ENCODE data around the gene CWH43. TPM values are rescaled to one million over a fixed set of nuclear protein-coding genes. Genes with fewer than 3 reads are reported as not detected.
"Not testable (repeated sequence)": the region's sequence is repeated elsewhere in the genome, so short reads cannot be mapped to it uniquely, and the experiment has no call there.

CWH43 gene
- total RNA-seq, 1 donor from 2014 or later: not detected

DNA sequence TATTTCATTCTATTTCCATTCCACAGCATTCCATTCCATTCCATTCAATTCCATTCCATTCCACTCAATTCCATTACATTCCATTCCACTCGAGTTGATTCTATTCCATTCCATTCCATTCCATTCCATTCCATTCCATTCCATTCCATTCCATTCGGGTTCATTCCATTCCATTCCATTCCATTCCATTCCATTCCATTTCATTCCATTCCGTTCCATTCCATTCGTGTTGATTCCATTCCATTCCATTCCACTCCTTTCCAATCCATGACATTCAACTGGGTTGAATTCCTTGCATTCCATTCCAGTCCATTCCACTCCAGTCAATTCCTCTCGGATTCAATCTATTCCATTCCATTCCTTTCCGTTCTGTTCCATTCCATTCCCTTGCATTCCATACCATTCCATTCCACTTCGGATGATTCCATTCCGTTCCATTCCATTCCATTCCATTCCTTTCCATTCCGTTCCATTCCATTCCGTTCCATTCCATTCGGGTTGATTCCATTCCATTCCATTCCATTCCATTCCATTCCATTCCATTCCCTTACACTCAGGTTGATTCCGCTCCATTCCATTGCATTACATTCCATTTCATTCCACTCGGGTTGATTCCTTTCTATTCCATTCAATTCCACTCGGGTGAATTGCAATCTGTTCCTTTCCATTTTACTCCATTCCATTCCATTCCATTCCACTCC is 117.5 kb downstream of the CWH43 start:
- H3K4me3 ChIP-seq; H3K27ac ChIP-seq (replicated peaks); DNase-seq; H3K36me3 ChIP-seq; intact Hi-C loops (cut with micrococcal nuclease); H3K27me3 ChIP-seq (ENCODE audit: low read depth); H3K4me1 ChIP-seq: not testable (repeated sequence)
- peaks cover 82% of the 10 kb centered on the region for H3K9me3 ChIP-seq (replicated peaks)

DNA sequence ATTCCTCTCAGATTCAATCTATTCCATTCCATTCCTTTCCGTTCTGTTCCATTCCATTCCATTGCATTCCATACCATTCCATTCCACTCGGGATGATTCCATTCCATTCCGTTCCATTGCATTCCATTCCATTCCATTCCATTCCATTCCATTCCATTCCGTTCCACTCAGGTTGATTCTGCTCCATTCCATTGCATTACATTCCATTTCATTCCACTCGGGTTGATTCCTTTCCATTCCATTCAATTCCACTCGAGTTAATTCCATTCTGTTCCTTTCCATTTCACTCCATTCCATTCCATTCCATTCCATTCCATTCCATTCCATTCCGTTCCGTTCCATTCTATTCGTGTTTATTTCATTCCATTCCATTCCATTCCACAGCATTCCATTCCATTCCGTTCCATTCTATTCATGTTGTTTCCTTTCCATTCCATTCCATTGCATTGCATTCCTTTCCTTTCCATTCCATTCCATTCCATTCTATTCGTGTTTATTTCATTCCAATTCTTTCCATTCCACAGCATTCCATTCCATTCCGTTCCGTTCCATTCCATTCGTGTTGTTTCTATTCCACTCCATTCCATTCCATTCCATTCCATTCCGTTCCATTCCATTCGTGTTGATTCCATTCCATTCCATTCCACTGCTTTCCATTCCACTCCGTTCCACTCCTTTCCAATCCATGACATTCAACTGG is 118.3 kb downstream of the CWH43 start:
- H3K36me3 ChIP-seq; DNase-seq; H3K4me3 ChIP-seq; intact Hi-C loops (cut with micrococcal nuclease); H3K27me3 ChIP-seq (ENCODE audit: low read depth); H3K27ac ChIP-seq (replicated peaks); H3K4me1 ChIP-seq: not testable (repeated sequence)
- H3K9me3 ChIP-seq (replicated peaks): peaks cover 77% of the 10 kb centered on the region

DNA sequence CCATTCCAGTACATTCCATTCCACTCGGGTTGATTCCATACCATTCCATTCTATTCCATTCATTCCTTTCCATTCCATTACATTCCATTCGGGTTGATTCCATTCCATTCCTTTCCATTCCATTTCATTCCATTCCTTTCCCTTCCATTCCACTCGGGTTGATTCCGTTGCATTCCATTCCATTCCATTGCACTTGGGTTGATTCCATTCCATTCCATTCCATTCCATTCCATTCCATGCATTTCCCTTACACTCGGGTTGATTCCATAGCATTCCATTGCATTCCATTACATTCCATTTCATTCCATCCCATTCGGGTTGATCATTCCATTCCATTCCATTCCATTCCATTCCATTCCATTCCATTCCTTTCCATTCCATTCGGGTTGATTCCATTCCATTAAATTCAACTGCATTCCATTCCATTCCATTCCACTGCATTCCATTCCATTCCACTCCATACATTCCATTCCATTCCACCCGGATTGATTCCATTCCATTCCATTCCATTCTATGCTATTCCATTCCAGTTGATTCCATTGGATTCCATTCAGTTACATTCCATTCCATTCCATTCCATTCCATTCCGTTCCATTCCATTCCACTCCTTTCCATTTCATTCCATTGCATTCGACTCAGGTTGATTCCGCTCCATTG is 119.3 kb downstream of the CWH43 start:
- H3K9me3 ChIP-seq (replicated peaks): peaks cover 77% of the 10 kb centered on the region
- H3K27ac ChIP-seq (replicated peaks); DNase-seq; H3K4me1 ChIP-seq; intact Hi-C loops (cut with micrococcal nuclease); H3K36me3 ChIP-seq; H3K27me3 ChIP-seq (ENCODE audit: low read depth); H3K4me3 ChIP-seq: not testable (repeated sequence)

DNA sequence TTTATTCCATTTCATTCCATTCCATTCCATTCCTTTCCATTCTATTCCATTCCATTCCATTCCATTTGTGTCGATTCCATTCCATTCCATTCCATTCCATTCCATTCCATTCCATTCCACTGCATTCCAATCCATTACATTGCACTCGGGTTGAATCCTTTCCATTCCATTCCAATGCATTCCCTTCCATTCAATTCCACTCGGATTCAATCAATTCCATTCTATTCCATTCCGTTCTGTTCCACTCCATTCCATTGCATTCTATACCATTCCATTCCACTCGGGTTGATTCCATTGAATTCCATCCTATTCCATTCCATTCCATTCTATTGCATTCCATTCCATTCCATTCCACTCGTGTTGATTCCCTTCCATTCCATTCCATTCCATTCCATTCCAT is 121.2 kb downstream of the CWH43 start:
- DNase-seq; H3K27me3 ChIP-seq (ENCODE audit: low read depth); H3K4me3 ChIP-seq; H3K27ac ChIP-seq (replicated peaks); H3K4me1 ChIP-seq; H3K36me3 ChIP-seq; intact Hi-C loops (cut with micrococcal nuclease): not testable (repeated sequence)
- H3K9me3 ChIP-seq (replicated peaks): peaks cover 89% of the 10 kb centered on the region

DNA sequence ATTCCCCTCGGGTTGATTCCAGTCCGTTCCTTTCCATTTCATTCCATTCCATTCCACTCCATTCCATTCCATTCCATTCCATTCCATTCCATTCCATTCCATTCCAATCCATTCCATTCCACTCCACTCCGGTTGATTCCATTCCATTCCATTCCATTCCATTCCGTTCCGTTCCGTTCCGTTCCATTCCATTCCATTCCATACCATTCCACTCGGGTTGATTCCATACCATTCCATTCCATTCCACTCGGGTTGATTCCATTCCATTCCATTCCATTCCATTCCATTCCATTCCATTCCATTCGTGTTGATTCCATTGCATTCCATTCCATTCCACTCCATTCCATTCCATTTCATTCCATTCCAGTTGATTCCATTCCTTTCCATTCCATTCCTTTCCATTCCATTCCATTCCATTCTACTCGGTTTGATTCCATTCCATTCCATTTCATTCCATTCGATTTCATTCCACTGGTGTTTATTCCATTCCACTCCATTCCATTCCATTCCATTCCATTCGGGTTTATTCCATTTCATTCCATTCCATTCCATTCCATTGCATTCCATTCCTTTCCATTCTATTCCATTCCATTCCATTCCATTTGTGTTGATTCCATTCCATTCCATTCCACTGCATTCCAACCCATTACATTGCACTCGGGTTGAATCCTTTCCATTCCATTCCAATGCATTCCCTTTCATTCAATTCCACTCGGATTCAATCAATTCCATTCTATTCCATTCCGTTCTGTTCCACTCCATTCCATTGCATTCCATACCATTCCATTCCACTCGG is 122.3 kb downstream of the CWH43 start:
- H3K27ac ChIP-seq (replicated peaks); H3K27me3 ChIP-seq (ENCODE audit: low read depth); H3K36me3 ChIP-seq; H3K4me3 ChIP-seq; DNase-seq; intact Hi-C loops (cut with micrococcal nuclease); H3K4me1 ChIP-seq: not testable (repeated sequence)
- peaks cover 89% of the 10 kb centered on the region for H3K9me3 ChIP-seq (replicated peaks)

DNA sequence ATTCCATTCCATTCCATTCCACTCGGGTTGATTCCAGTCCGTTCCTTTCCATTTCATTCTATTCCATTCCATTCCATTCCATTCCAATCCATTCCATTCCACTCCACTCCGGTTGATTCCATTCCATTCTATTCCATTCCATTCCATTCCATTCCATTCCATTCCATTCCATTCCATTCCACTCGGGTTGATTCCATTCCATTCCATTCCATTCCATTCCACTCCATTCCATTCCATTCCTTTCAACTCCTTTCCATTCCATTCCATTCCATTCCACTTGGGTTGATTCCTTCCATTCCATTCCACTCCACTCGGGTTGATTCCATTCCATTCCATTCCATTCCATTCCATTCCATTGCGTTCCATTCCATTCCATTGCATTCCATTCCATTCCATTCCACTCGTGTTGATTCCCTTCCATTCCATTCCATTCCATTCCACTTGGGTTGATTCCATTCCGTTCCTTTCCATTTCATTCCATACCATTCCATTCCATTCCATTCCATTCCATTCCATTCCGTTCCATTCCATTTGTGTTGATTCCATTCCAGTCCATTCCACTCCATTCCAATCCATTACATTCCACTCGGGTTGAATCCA is 123.6 kb downstream of the CWH43 start:
- H3K4me1 ChIP-seq; intact Hi-C loops (cut with micrococcal nuclease); H3K4me3 ChIP-seq; H3K36me3 ChIP-seq; H3K27me3 ChIP-seq (ENCODE audit: low read depth); DNase-seq; H3K27ac ChIP-seq (replicated peaks): not testable (repeated sequence)
- peaks cover 89% of the 10 kb centered on the region for H3K9me3 ChIP-seq (replicated peaks)

DNA sequence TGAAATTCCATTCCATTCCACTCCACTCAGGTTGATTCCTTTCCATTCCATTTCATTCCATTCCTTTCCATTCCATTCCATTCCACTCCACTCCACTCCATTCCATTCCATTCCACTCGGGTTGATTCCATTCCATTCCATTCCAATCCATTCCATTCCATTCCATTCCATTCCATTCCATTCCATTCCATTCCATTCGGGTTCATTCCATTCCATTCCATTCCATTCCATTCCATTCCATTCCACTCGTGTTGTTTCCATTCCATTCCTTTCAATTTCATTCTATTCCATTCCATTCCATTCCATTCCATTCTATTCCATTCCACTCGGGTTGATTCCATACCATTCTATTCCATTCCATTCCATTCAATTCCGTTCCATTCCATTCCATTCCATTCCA is 124.5 kb downstream of the CWH43 start:
- H3K27me3 ChIP-seq (ENCODE audit: low read depth); intact Hi-C loops (cut with micrococcal nuclease); H3K36me3 ChIP-seq; H3K27ac ChIP-seq (replicated peaks); H3K4me3 ChIP-seq; DNase-seq; H3K4me1 ChIP-seq: not testable (repeated sequence)
- H3K9me3 ChIP-seq (replicated peaks): peaks cover 89% of the 10 kb centered on the region

Other genes with a start within 250 kb of the CWH43 start
- 33.2 TPM for gene FRYL, start 206.0 kb upstream of the CWH43 start, total RNA-seq
- gene OCIAD1, start 155.2 kb upstream of the CWH43 start, total RNA-seq: 129 TPM
- 16.9 TPM for gene OCIAD2, start 79.5 kb upstream of the CWH43 start, total RNA-seq

All from left ventricle myocardium inferior (tissue), 1 donor.